Endothelial cell of umbilical vein (primary cell): Measurements from ENCODE around the gene KLHL21. TPM values are rescaled to one million over a fixed set of nuclear protein-coding genes. Genes with fewer than 3 reads are reported as not detected.

Source experiments
- BruUV-seq: library from RNA; stranded (reverse); fragments of 400-500 nt; replicated peaks from 2 replicates; lab custom pipeline; 2021; lab: Mats Ljungman, UMichigan
- CTCF ChIA-PET: fragments of 300-600, 350-600 bp; sonication (Branson Sonifier 250); formaldehyde crosslinking; loops from one replicate; lab custom pipeline; 2021; ENCODE audit warnings: antibody characterized with exemption, inconsistent platforms; lab: Charles Lee
- POLR2A ChIA-PET: fragments of 300-600, 350-600 bp; sonication (Branson Sonifier 250); formaldehyde crosslinking; loops from one replicate; lab custom pipeline; 2021; ENCODE audit warnings: antibody characterized with exemption, inconsistent platforms; lab: Charles Lee
- DNase-seq: peaks from one replicate; pipeline ENCODE4 v3.0.0-alpha.2; 2011; ENCODE audit warnings: low read depth, low spot score
- FAIRE-seq: peaks from 2 replicates; lab custom pipeline; 2011; peaks lifted over from hg19 to GRCh38; lab: Jason Lieb, UNC
- H2AFZ ChIP-seq: 2 replicates; pipeline ENCODE4 v1.6.0; 2012; ENCODE audit warnings: low read depth, low read length, control low read depth, inconsistent platforms
- H3K27ac ChIP-seq: 2 replicates; pipeline ENCODE4 v1.5.1; 2011; ENCODE audit warnings: low read depth, mild to moderate bottlenecking, control low read depth, low read length, moderate library complexity; ENCODE audit not compliant: insufficient read depth
- H3K27me3 ChIP-seq, 2 experiments: 2 replicates each; pipeline versions ENCODE4 v1.6.0 to v1.6.1; 2011; ENCODE audit warnings: low read length in 2 of 2, mixed read lengths in 1 of 2; ENCODE audit not compliant: control insufficient read depth in 2 of 2, insufficient read depth in 2 of 2
- H3K36me3 ChIP-seq, 2 experiments: 2 replicates in 1 of 2; 3 replicates in 1 of 2; pipeline ENCODE4 v1.5.1; 2011; ENCODE audit warnings: low read length in 2 of 2, mild to moderate bottlenecking in 1 of 2, moderate library complexity in 1 of 2; ENCODE audit not compliant: control insufficient read depth in 2 of 2, insufficient read depth in 2 of 2; ENCODE audit errors: extremely low read depth in 1 of 2
- H3K4me1 ChIP-seq: 3 replicates; pipeline ENCODE4 v1.5.1; 2011; ENCODE audit warnings: mild to moderate bottlenecking, low read length; ENCODE audit not compliant: control insufficient read depth, insufficient read depth; ENCODE audit errors: extremely low read depth
- H3K4me2 ChIP-seq: 2 replicates; pipeline ENCODE4 v1.6.1; 2011; ENCODE audit warnings: low read length, control low read depth, mixed read lengths; ENCODE audit not compliant: insufficient read depth
- H3K4me3 ChIP-seq, 3 experiments: fragments of 200-600 bp in 1 of 3; sonication (generic), shearing (Covaris generic) in 1 of 3; replicated peaks in 1 of 3; 2 replicates each; pipeline ENCODE4 v1.5.1; 2011 to 2016; ENCODE audit warnings: control low read depth in 3 of 3, low read length in 3 of 3, mild to moderate bottlenecking in 2 of 3, inconsistent platforms in 1 of 3, low read depth in 1 of 3, moderate library complexity in 1 of 3; ENCODE audit not compliant: insufficient read depth in 1 of 3
- H3K79me2 ChIP-seq: 2 replicates; pipeline ENCODE4 v1.6.0; 2012; ENCODE audit warnings: low read length, inconsistent platforms; ENCODE audit not compliant: control insufficient read depth, insufficient read depth
- H3K9ac ChIP-seq: replicated peaks from 2 replicates; pipeline ENCODE3; 2011; ENCODE audit warnings: low read length, control low read depth; ENCODE audit not compliant: insufficient read depth; ENCODE audit errors: extremely low read depth
- H3K9me1 ChIP-seq: replicated peaks from 3 replicates; pipeline ENCODE4 v1.6.0; 2011; ENCODE audit warnings: mild to moderate bottlenecking, low read length; ENCODE audit not compliant: control insufficient read depth, insufficient read depth; ENCODE audit errors: extremely low read depth
- H3K9me3 ChIP-seq: replicated peaks from 2 replicates; pipeline ENCODE4 v1.5.1; 2012; ENCODE audit warnings: low read length, inconsistent platforms; ENCODE audit not compliant: control insufficient read depth, insufficient read depth
- H4K20me1 ChIP-seq: replicated peaks from 2 replicates; pipeline ENCODE3; 2011; ENCODE audit warnings: mild to moderate bottlenecking, low read length; ENCODE audit not compliant: control insufficient read depth, insufficient read depth; ENCODE audit errors: extremely low read depth
- CTCF ChIP-seq, 2 donors: IDR thresholded peaks; 1 replicate in 1 of 2; 2 replicates in 1 of 2; pipeline ENCODE4 v1.5.1; 2011; ENCODE audit warnings: low read length in 2 of 2, mild to moderate bottlenecking in 2 of 2, moderate library complexity in 2 of 2, control low read depth in 1 of 2, inconsistent platforms in 1 of 2, low read depth in 1 of 2; ENCODE audit not compliant: insufficient read depth in 1 of 2; ENCODE audit errors: extremely low read depth in 1 of 2
- EZH2 ChIP-seq: IDR thresholded peaks from 2 replicates; pipeline ENCODE4 v1.6.1; 2012; ENCODE audit warnings: borderline replicate concordance, low read depth, mild to moderate bottlenecking, moderate library complexity, low read length, inconsistent platforms; ENCODE audit not compliant: severe bottlenecking
- FOS ChIP-seq: IDR thresholded peaks from 2 replicates; pipeline ENCODE4 v1.6.1; 2011; ENCODE audit warnings: mild to moderate bottlenecking, low read length, moderate library complexity, borderline replicate concordance; ENCODE audit not compliant: insufficient read depth
- GATA2 ChIP-seq: IDR thresholded peaks from 2 replicates; pipeline ENCODE4 v1.7.0; 2011; ENCODE audit warnings: low read depth, mild to moderate bottlenecking, moderate library complexity, mixed read lengths, low read length; ENCODE audit not compliant: insufficient read length, insufficient read depth
- JUN ChIP-seq: IDR thresholded peaks from 2 replicates; pipeline ENCODE4 v1.6.1; 2011; ENCODE audit warnings: borderline replicate concordance, low read depth; ENCODE audit not compliant: insufficient read length, insufficient read depth
- MAX ChIP-seq: IDR thresholded peaks from 2 replicates; pipeline ENCODE4 v1.6.1; 2011; ENCODE audit not compliant: insufficient read depth, insufficient read length
- MYC ChIP-seq: IDR thresholded peaks from one replicate; pipeline ENCODE4 v1.6.1; 2011; ENCODE audit warnings: mild to moderate bottlenecking, low read depth, low read length
- POLR2A ChIP-seq: IDR thresholded peaks from 2 replicates; pipeline ENCODE4 v1.6.1; 2012; ENCODE audit warnings: low read depth, mild to moderate bottlenecking, control low read depth, low read length
- POLR2AphosphoS5 ChIP-seq: IDR thresholded peaks from 2 replicates; pipeline ENCODE4 v1.6.1; 2012; ENCODE audit warnings: low read depth, mild to moderate bottlenecking, control low read depth, low read length, moderate library complexity; ENCODE audit not compliant: insufficient read depth
- dilution Hi-C: fragments of 300-500 bp; cut with MboI; formaldehyde crosslinking; loops from one replicate; pipeline ENCODE4 v1.15.0; 2019; ENCODE audit warnings: low sequenced_read_pairs; ENCODE audit not compliant: extremely low pct_ligation_motif_present
- intact Hi-C: fragments of 100-400 bp; cut with micrococcal nuclease; formaldehyde crosslinking; loops from one replicate; pipeline ENCODE4 v1.10.0; 2022
- polyA plus RNA-seq, 4 experiments: library from polyadenylated mRNA; depleted of rRNA in 3 of 4; stranded (reverse) in 3 of 4; unstranded in 1 of 4; fragments of >200 nt; gene quantifications; 2 replicates each; pipeline versions ENCODE4 v1.2.1 to v1.2.3, GENCODE V29; 2011 to 2012; ENCODE audit warnings: missing spikeins in 1 of 4
- total RNA-seq: library from RNA; stranded (reverse); gene quantifications from 2 replicates; pipeline ENCODE4 v1.2.3, GENCODE V29; 2021

Gene KLHL21
- total and polyA plus RNA-seq, 2 donors (not counting 3 experiments of a cell fraction or from before 2014, with no cell fraction given), result 18.0 to 22.4 TPM

- no peak overlapping the region for H3K9ac ChIP-seq
- no peak overlapping the region for H3K4me2 ChIP-seq
- H4K20me1 ChIP-seq, result no peaks in the 10 kb centered on the region
- no peaks in the 10 kb centered on the region for H3K27me3 ChIP-seq
- dilution Hi-C loops (no loop called here), intact Hi-C loops (loop anchor here (5.0 kb wide), 1 partner anchor 141 kb away; no protein-coding TSS in a partner anchor)
- H3K79me2 ChIP-seq, result peaks cover 21% of the 10 kb centered on the region
- H3K4me3 ChIP-seq, result no peak overlapping the region
- H3K36me3 ChIP-seq, result peaks cover 9 to 26% of the 10 kb centered on the region in 2 experiments
- FAIRE-seq, result no peak
- no peak overlapping the region for H3K27ac ChIP-seq
- H3K9me3 ChIP-seq, result no peaks in the 10 kb centered on the region
- DNase-seq, result no peak
- H3K4me1 ChIP-seq, result peaks cover 4% of the 10 kb centered on the region
- no peaks in the 10 kb centered on the region for H3K9me1 ChIP-seq
- BruUV-seq, result no TSS peak
- POLR2A ChIA-PET, result no interaction called here
- TF ChIP-seq JUN (no peak), MYC (no peak), POLR2A (no peak), CTCF (IDR thresholded peaks at IDR 0.05; ENCODE audit: extremely low read depth in 1 of 2, insufficient read depth in 1 of 2, low read depth in 1 of 2, low read length in 2 of 2) (no peak), MAX (no peak), FOS (no peak), POLR2AphosphoS5 (no peak), EZH2 (no peak), GATA2 (no peak)
- CTCF ChIA-PET, result no interaction called here
- H2AFZ ChIP-seq, result no peak overlapping the region
Observed at GRCh38 chr1:6627841-6628545, 25.3 kb upstream of the KLHL21 start.
